GM12878 (cell line): ENCODE data around the gene IGLL5. TPM values are rescaled to one million over a fixed set of nuclear protein-coding genes. Genes with fewer than 3 reads are reported as not detected.
A peak's percentile ranks its signal among the peaks of the same experiment; 100 is the strongest.

ENCODE experiments used
- ATAC-seq: fragments of 200-7000 bp; cut with Tn5 transposase; 3 replicates; pipeline ENCODE4 v1.9.1; 2020; ENCODE audit warnings: mild to moderate bottlenecking, moderate library complexity
- BruUV-seq: library from RNA; stranded (reverse); fragments of 400-500 nt; replicated peaks from 2 replicates; lab custom pipeline; 2021; lab: Mats Ljungman, UMichigan
- CTCF ChIA-PET: fragments of 300-600 bp; sonication (Branson Sonifier 250); formaldehyde crosslinking; extraction: SDS; loops from one replicate; lab custom pipeline; 2021; ENCODE audit warnings: inconsistent platforms; lab: Yijun Ruan, JAX
- POLR2A ChIA-PET: fragments of 350-600 bp; formaldehyde crosslinking; extraction: SDS; loops from one replicate; lab custom pipeline; 2021; ENCODE audit warnings: inconsistent platforms; lab: Charles Lee
- RAD21 ChIA-PET: fragments of 300-600 bp; sonication (Branson Sonifier 250); formaldehyde crosslinking; loops from one replicate; lab custom pipeline; 2023; ENCODE audit warnings: antibody characterized with exemption; ENCODE audit not compliant: unreplicated experiment; lab: Charles Lee
- SMC1A ChIA-PET: fragments of 300-600 bp; sonication (Branson Sonifier 250); formaldehyde crosslinking; loops from one replicate; lab custom pipeline; 2023; ENCODE audit not compliant: unreplicated experiment, uncharacterized antibody; lab: Charles Lee
- DNase-seq: peaks from one replicate; pipeline ENCODE4 v3.0.0-alpha.2; 2011; ENCODE audit warnings: low read depth, low spot score
- FAIRE-seq: peaks from 3 replicates; lab custom pipeline; 2011; peaks lifted over from hg19 to GRCh38; lab: Jason Lieb, UNC
- H2AFZ ChIP-seq: 2 replicates; pipeline ENCODE4 v1.6.0; 2011; ENCODE audit warnings: low read depth, low read length, control low read depth; ENCODE audit not compliant: control insufficient read depth
- H3K27ac ChIP-seq: 2 replicates; pipeline ENCODE4 v1.5.1; 2011; ENCODE audit warnings: control low read depth; ENCODE audit not compliant: control insufficient read depth, insufficient read depth
- H3K27me3 ChIP-seq, 2 experiments: replicated peaks in 1 of 2; 2 replicates each; pipeline versions ENCODE4 v1.6.0 to v1.6.1; 2011; ENCODE audit warnings: low read length in 1 of 2; ENCODE audit not compliant: control insufficient read depth in 2 of 2, insufficient read depth in 2 of 2
- H3K36me3 ChIP-seq, 2 experiments: 2 replicates each; pipeline ENCODE4 v1.5.1; 2011; ENCODE audit warnings: low read length in 1 of 2; ENCODE audit not compliant: control insufficient read depth in 2 of 2, insufficient read depth in 2 of 2
- H3K4me1 ChIP-seq: 2 replicates; pipeline ENCODE4 v1.6.1; 2011; ENCODE audit warnings: mild to moderate bottlenecking, low read length, moderate library complexity, mixed read lengths; ENCODE audit not compliant: control insufficient read depth, insufficient read depth
- H3K4me2 ChIP-seq: 2 replicates; pipeline ENCODE4 v1.6.0; 2011; ENCODE audit warnings: control low read depth; ENCODE audit not compliant: control insufficient read depth, insufficient read depth
- H3K4me3 ChIP-seq: fragments of 200-600 bp; sonication (generic); 2 replicates; pipeline ENCODE4 v1.5.1; 2016
- H3K79me2 ChIP-seq: 2 replicates; pipeline ENCODE4 v1.6.0; 2011; ENCODE audit warnings: low read length; ENCODE audit not compliant: control insufficient read depth, insufficient read depth
- H3K9ac ChIP-seq: 2 replicates; pipeline ENCODE4 v1.8.0; 2011; ENCODE audit warnings: low read length, control low read depth, mixed read lengths; ENCODE audit not compliant: control insufficient read depth, insufficient read depth
- H3K9me3 ChIP-seq: replicated peaks from 3 replicates; pipeline ENCODE4 v1.5.1; 2011; ENCODE audit warnings: mild to moderate bottlenecking, low read length; ENCODE audit not compliant: control insufficient read depth, insufficient read depth
- H4K20me1 ChIP-seq: 2 replicates; pipeline ENCODE4 v1.6.0; 2011; ENCODE audit not compliant: control insufficient read depth, insufficient read depth
- NR2C1 ChIP-seq: fragments of 450-650 bp; IDR thresholded peaks from 2 replicates; pipeline ENCODE4 v1.6.1; 2017; ENCODE audit warnings: antibody characterized with exemption, mild to moderate bottlenecking, moderate library complexity
- ZBTB40 ChIP-seq: fragments of 450-650 bp; IDR thresholded peaks from 2 replicates; pipeline ENCODE4 v1.6.1; 2016; ENCODE audit warnings: mild to moderate bottlenecking, moderate library complexity, borderline replicate concordance
- WGBS: methylation state at CpG from one replicate; pipeline ENCODE4 v1.1.6; 2016; ENCODE audit warnings: low lambda C conversion rate; ENCODE audit not compliant: insufficient replicate concordance, insufficient coverage; ENCODE audit errors: missing lambda C conversion rate; 5-methylcytosine and 5-hydroxymethylcytosine counted together
- in situ Hi-C: fragments of 300-500 bp; cut with MboI; formaldehyde crosslinking; loops from 9 replicates; pipeline ENCODE4 v1.14.3; 2018; ENCODE audit warnings: mixed read lengths
- intact Hi-C: fragments of 100-400 bp; cut with micrococcal nuclease; formaldehyde crosslinking; loops from one replicate; pipeline ENCODE4 v1.14.2; 2022; ENCODE audit not compliant: unreplicated experiment
- microRNA-seq: library from miRNA; unstranded; fragments of <30 nt; microRNA quantifications from one replicate; pipeline ENCODE4, GENCODE V29; 2018
- polyA plus RNA-seq, 11 experiments: library from polyadenylated mRNA; depleted of rRNA in 4 of 11; unstranded in 6 of 11; stranded (reverse) in 5 of 11; fragments of >200 nt; fragmentation: Nextera tagmentation in 4 of 11; fragmentation: Illumina TruSeq in 1 of 11; extraction: Ambion mirVana in 4 of 11; extraction: Trizol in 1 of 11; gene quantifications; 1 replicate in 1 of 11; 2 replicates in 10 of 11; pipeline versions ENCODE4 v1.2.1 to v1.2.3, GENCODE V29; 2011 to 2016; ENCODE audit warnings: inconsistent platforms in 2 of 11, missing spikeins in 2 of 11, low read depth in 1 of 11
- small RNA-seq: library from RNA; depleted of rRNA; stranded (forward); fragments of <200 nt; gene quantifications from one replicate; pipeline ENCODE3, GENCODE V24; 2014
- total RNA-seq, 4 experiments: library from RNA; depleted of rRNA in 3 of 4; stranded (reverse); fragments of >200 nt in 3 of 4; fragmentation: Illumina TruSeq in 1 of 4; extraction: Trizol in 1 of 4; gene quantifications; 2 replicates each; pipeline versions ENCODE4 v1.2.1 to v1.2.3, GENCODE V29; 2013 to 2021

Gene IGLL5
- total and polyA plus RNA-seq, 10 of the 15 experiments (the other 5 are each of a cell fraction or from before 2014, with no cell fraction given), result not detected

GRCh38 chr22:22945195-22945594 is 57.6 kb downstream of the IGLL5 start:
- Histone ChIP-seq H4K20me1 (no peaks in the 10 kb centered on the region), H3K36me3 (no peaks in the 10 kb centered on the region; a peak in 1 of 4 replicates), H3K27ac (no peak overlapping the region; the same call in 1 of the 2 replicates), H3K4me3 (no peak overlapping the region), H3K9me3 (no peaks in the 10 kb centered on the region; the same call in 2 of the 3 replicates), H3K4me2 (peak overlapping the region; percentile 45; the same call in 1 of the 2 replicates), H2AFZ (no peak overlapping the region), H3K27me3 (no peaks in the 10 kb centered on the region), H3K79me2 (peaks cover 8% of the 10 kb centered on the region), H3K4me1 (peaks cover 67% of the 10 kb centered on the region), H3K9ac (no peak overlapping the region)
- RAD21 ChIA-PET, result interaction anchor here (0.6 to 16.2 kb wide), 14 partner anchors 9 to 914 kb away, joined by 3 to 255 read pairs (median 5); no protein-coding TSS in a partner anchor
- ATAC-seq (no peak), DNase-seq (no peak), FAIRE-seq (no peak)
- POLR2A ChIA-PET, result interaction anchor here (0.8 to 5.1 kb wide), 6 partner anchors 8 to 783 kb away, joined by 3 to 36 read pairs (median 4); no protein-coding TSS in a partner anchor
- TF ChIP-seq NR2C1 (no peak), ZBTB40 (no peak)
- SMC1A ChIA-PET, result interaction anchor here (0.6 to 15.9 kb wide), 11 partner anchors 10 to 835 kb away, joined by 3 to 154 read pairs (median 6); no protein-coding TSS in a partner anchor
- in situ Hi-C loops, result no loop called here
- BruUV-seq, result no TSS peak
- intact Hi-C loops, result no loop called here
- CTCF ChIA-PET, result interaction anchor here (0.8 to 21.7 kb wide), 14 partner anchors 9 to 835 kb away, joined by 3 to 397 read pairs (median 6); no protein-coding TSS in a partner anchor
- 81% methylated on average over 4 of the region's 4 CpGs for WGBS

Small RNAs within 50 kb of the gene (microRNA-seq; reads per million reads assigned to microRNA genes)
- gene MIR5571, result not detected

Small RNAs within 50 kb of the gene (small RNA-seq; reads per million reads assigned to genes)
- gene IGLC4, result not detected
- not detected for gene IGLC5
- not detected for gene IGLJ1
- 0.23 reads per million for gene IGLJ2
- gene IGLJ3, result not detected
- gene IGLJ4, result not detected
- not detected for gene IGLJ5
- gene IGLJ6, result not detected
- gene IGLJ7, result not detected
- 0.47 reads per million, percentile 7 among the genes with 10 or more reads in this experiment for gene IGLV2-5
- gene IGLV3-2, result not detected
- not detected for gene IGLV3-4
- not detected for gene IGLV3-6
- not detected for gene IGLV3-7
- not detected for gene MIR5571

Other genes starting within 250 kb of the IGLL5 start
- not detected in 2 replicates for gene GGTLC2, start 243.2 kb upstream of the IGLL5 start, total RNA-seq (2014; rRNA removed)
- gene GGTLC2, start 243.2 kb upstream of the IGLL5 start, total RNA-seq (2014; rRNA removed; fragmentation: Illumina TruSeq; extraction: Trizol), result not detected in 2 replicates
- not detected in 2 replicates for gene GGTLC2, start 243.2 kb upstream of the IGLL5 start, total RNA-seq (2021)
- not detected in 2 replicates for gene GGTLC2, start 243.2 kb upstream of the IGLL5 start, polyA plus RNA-seq (2011; rRNA removed)
- gene GGTLC2, start 243.2 kb upstream of the IGLL5 start, polyA plus RNA-seq (2014; fragmentation: Illumina TruSeq; extraction: Trizol), result not detected in 2 replicates
- not detected for gene GGTLC2, start 243.2 kb upstream of the IGLL5 start, polyA plus RNA-seq (2014; fragmentation: Nextera tagmentation; extraction: Ambion mirVana)
- not detected in 2 replicates for gene GGTLC2, start 243.2 kb upstream of the IGLL5 start, polyA plus RNA-seq (2014; rRNA removed)
- gene GGTLC2, start 243.2 kb upstream of the IGLL5 start, polyA plus RNA-seq (2016; fragmentation: Nextera tagmentation; extraction: Ambion mirVana), result not detected
- 0.60 and 0.73 TPM in 2 replicates for gene GNAZ, start 182.7 kb downstream of the IGLL5 start, total RNA-seq (2014; rRNA removed)
- gene GNAZ, start 182.7 kb downstream of the IGLL5 start, total RNA-seq (2014; rRNA removed; fragmentation: Illumina TruSeq; extraction: Trizol), result 0.36 and 0.46 TPM in 2 replicates
- gene GNAZ, start 182.7 kb downstream of the IGLL5 start, total RNA-seq (2021), result 0.51 and 0.96 TPM in 2 replicates
- gene GNAZ, start 182.7 kb downstream of the IGLL5 start, polyA plus RNA-seq (2011; rRNA removed), result 0.68 and 1.0 TPM in 2 replicates
- gene GNAZ, start 182.7 kb downstream of the IGLL5 start, polyA plus RNA-seq (2014; fragmentation: Illumina TruSeq; extraction: Trizol), result 0.14 and 0.44 TPM in 2 replicates
- gene GNAZ, start 182.7 kb downstream of the IGLL5 start, polyA plus RNA-seq (2014; fragmentation: Nextera tagmentation; extraction: Ambion mirVana), result under 1 TPM in 1 of 2 experiments, not detected in 1; 0.09 TPM
- 0.54 and 1.5 TPM in 2 replicates for gene GNAZ, start 182.7 kb downstream of the IGLL5 start, polyA plus RNA-seq (2014; rRNA removed)
- under 1 TPM; 0.16 to 0.28 TPM for gene GNAZ, start 182.7 kb downstream of the IGLL5 start, polyA plus RNA-seq (2016; fragmentation: Nextera tagmentation; extraction: Ambion mirVana)